Nucleus accumbens (tissue), 56 donors: Measurements from ENCODE around the gene TEAD1.
A peak's percentile ranks its signal among the peaks of the same experiment; 100 is the strongest.

Experiments used
- DNase-seq, 56 donors: peaks; one replicate each; lab custom pipeline; 2025; lab: John Stamatoyannopoulos, UW

Gene TEAD1

DNA sequence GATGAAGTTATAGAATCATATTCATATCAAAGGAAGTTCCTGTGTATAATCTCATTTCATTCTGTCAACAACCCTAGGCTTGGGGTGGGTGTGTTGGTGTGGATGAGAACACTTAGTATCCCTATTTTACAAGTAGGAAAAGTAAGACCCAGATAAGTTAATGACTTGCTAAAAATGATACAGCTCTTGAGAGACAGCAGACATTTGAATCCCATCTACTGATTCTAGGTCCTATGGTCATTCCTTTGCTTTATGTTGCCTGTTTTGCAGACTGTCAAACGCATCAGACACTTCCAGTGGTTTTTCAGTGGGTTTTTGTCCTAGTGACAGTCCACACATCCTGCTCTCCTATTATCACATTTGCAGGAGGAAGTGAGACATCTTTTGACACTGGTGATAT, 153.1 kb downstream of the TEAD1 start:
- no peak for DNase-seq

DNA sequence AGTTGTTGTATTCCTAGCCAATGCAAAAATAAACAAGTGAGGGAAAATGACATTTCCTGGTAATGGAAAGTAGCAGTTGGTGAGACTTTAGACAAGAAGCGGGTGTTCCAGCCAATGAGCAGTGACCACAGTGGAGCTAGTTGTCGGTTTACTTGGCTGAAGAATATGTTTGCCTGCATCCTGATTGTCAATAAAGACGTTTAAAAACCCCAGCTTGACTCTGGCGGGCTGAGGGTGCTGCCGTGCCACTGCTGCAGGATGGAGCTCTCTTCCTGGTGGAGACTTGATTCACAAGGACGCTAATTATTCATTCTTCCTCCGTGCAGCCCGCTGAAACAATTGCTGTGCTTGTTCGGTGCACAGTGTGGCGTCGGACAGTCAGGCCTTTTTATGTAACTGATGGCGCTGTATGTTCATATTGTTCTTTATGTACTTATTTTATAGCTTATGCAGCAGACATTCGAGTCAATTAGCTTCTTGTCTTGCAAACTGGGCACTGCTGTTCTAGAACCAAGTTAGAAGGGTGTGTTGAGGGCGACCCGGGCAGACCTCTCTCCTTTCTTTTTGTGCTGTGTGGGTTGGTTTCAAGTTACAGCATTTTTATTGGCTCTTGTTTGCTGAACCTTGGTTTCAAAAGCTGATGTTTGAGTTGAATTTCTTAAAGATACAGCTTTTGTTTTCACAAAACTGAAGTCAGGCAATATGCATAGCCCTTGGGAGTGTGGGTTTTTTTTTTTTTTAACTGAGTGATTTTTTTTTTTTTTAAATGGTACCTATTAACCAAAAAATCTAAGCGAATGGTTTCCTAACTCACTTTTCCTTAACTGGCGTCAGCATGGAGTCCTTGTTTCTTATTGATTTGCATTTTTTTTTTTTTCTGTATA, 153.9 kb downstream of the TEAD1 start:
- DNase-seq: peak in 45 of 56 donors; percentile 22 to 74 (median 51)

DNA sequence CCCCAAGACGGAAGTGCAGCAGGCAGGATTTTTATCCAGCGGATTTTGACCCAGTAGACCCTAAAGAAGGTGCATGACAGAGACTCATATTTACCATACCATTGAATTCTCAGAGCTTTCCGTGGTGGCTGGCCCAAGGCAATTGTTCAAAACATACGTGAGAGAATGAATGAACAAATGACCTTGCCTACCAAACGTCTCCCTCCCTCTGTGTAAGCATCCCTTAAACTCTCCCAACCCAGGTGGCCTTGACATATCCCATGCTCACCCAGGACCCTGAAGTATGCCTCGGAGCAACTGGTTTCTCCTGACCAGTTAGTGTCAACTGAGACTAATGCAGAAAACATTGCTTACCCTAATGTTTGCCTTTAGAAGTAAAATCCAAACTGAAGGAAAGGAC, 154.9 kb downstream of the TEAD1 start:
- DNase-seq: no peak

DNA sequence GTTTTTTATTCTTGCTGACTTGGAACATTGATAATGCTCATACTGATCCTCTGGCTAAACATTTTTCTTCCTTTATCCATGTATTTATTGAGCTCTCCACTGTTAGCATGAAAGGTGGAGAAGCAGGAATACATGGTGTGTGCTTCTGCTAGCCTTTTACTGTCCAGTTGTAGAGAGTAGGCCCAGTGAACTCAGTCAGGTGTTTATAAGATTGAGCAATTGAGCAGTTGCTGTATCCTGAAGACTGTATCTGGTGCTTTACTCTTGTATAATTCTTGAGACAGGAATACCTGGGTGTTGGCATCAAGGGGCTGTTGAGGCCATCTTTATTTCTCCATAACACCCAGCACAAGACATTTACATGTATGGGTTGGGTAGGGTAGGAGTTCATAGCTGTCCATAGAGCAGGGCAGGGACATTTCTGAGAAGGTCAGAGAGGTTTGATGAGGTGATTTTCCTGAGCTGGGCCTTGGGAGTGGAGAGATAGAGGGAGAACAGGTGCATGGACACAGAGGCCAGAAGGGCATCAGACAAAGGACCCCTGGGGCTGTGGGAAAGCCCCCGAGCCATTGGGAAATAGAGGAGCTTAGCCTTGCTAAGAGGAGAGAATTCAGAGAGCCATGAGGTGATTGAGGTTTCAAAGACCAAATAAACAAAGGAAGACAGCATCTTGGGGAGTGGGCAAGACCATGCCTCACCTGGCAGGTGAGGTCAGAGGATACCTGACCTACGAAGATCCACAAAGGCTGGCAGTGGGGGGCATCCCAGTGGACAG, 155.5 kb downstream of the TEAD1 start:
- DNase-seq: no peak

DNA sequence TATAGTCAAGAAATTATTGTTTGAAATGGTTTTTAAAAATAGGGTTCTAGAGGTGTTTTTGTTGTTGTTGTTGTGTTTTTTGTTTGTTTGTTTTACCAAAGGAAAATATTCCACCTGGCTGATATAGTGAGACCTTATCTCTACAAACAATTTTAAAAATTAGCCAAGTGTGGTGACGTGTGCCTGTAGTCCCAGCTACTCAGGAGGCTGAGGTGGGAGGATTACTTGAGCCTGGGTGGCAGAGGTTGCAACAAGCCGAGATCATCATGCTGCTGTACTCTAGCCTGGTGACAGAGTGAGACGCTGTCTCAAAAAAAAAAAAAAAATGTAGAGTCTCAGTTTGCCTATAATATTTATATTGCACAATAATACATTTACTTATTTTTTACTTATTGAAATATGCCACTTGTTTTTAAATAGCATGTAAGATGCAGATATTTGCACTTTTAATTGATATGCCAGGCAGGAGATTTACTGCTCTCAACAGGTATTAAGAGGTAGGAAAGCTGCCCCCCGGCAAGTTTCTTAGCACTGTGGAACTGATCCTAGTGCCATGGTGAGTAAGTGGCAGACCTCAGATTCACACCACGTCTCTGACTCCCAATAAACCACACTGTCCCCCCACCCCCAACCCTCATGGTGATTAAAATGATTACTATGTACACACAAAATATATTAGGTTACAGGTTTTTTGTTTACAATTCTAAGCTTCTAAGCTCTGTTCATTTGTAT, 157.4 kb downstream of the TEAD1 start:
- no peak for DNase-seq

DNA sequence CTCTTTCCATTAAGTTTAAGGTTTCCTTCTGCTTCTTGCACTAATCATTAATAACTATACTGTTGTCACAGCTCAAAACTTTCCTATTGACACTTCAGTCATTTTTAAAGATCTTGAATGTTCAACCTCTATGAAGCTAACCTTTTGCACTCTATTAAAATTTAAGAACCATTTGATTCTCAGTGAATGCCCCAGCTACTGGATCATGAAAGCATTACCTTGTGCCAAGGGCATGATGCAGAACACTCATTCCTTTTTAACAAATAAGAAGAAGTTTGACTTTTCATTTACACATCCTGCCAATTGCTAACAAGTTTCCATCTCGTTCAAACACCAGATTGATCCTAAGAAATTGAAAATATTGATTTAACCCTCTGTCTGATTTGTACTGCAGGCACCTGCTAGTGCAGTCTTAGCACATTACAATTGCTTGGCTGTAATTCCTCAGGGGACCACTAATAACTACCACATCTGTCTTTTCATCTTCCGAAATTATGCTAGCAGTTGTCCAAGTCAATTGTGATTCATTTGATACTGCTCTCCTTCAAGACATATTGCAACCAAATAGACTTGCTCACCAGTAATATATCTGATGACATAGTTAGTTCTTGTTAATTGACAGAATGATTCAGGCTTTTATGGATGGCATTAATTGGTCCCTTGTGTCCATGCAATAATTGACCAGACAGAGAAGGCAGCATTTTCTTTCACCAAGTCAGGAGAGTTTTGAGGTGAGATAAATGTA, 158.4 kb downstream of the TEAD1 start:
- no peak for DNase-seq

DNA sequence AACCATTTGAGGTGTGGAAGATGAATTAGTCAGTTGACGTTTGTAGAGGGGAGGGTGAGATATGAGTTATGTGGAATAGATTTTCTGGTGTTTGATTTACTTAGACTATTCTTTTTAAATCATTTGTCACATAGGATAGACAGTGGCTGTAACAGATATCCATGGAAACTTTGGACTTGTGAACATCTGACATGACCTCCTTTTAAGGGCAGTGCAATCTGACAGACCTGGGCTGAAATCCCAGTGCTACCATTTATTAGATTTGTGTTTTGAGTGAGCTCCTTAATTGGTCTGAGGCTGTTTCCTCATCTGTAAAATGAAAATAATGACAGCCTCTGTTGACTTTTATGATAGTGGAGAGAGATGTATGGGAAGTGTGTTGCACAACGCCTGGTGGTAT, 159.9 kb downstream of the TEAD1 start:
- no peak for DNase-seq

DNA sequence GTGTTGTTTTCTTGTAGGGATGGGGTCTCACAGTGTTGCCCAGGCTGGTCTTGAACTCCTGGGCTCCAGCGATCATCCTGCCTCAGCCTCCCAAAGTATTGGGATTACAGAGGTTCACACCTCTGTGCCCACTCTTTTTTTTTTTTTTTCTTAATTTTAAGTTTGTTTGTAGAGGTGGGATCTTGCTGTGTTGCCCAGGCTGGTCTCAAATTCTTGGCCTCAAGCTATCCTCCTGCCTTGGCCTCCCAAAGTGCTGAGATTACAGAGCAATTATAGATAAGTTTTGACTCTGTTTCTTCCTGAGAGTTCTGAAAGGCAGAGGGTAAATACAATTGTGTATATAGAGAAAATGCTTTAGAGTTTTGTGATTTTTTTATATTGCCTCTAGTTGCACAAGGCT, 160.4 kb downstream of the TEAD1 start:
- no peak for DNase-seq

DNA sequence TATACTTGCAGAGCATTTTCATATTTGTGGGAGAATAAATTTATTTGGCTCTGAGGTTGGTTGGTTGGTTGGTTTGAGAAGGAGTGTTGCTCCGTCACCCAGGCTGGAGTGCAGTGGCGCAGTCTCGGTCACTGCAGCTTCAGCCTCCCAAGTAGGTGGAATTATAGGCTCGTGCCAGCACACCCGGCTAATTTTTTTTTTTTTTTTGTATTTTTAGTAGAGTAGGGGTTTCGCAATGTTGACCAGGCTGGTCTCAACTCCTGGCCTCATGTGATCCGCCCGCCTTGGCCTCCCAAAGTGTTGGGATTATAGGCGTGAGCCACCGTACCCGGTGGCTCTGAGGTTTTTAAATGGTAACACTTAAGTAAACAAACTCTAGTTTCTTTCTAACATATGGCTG, 161.1 kb downstream of the TEAD1 start:
- no peak for DNase-seq

DNA sequence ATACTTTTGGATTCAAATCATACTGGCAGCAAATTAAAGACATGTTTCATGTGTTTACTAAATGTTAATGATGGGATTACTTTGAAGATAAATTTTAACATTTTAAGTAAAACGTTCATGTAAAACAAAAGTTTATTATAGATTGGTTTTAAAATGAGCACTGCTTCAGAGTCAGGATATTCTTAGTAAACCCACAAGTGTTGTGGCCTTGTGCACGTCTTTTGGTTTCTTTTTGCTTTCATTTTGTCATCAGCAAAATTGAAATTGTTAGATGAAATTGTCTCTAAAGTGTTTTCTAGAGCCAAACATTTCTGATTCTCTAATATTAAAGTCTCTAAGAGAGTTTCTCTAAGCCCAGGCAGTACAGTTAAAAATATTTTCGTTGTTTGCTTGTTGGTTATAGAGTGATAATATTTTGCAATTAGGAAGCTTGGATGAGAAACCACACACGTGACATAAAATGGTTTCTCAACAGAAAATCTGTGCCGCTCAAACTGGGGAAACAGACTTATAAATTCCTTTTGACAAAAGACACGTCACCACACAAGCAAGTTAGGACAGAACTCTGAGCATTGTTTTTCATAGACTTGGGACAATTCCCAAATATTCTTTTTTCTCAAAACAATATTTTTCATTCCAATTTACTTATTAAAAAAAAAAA, 164.4 kb downstream of the TEAD1 start:
- no peak for DNase-seq

DNA sequence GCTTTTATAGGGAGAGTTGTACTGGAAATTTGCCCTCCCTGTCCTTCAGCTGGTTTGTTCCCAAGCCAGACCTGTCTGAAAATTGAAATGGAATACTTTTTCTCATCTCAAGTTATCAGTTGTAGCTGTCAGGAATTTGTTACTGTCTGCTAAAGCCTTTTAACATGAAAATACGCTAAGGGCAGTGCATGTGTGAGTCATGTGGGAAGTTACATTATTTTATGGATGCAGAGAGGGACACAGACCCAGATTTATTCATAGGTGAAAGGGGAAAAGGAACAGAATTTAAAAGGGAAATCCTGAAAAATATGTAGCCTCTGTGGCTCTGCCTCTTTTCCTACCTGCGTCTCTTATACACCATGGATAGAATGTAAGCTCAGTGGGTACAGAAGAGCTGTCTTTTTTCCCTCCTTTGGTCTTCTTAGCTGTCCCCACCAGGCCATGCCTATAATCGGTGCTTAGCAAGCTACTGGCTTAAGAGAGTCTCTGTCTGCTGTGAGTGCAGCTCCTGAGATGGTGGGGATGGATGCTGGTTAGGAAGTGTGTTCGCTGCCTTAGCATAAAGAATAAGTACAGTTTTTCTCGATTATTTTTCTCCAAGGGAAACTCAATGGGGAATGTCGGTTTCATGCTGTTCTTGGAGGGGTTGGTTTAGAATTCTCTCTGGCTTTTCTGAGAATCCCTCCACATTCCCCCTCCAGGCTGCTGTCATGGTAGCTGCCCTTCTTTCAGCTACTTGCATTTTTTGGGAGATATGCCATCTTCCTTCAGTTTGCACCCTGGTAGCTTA, 166.8 kb downstream of the TEAD1 start:
- DNase-seq: no peak

DNA sequence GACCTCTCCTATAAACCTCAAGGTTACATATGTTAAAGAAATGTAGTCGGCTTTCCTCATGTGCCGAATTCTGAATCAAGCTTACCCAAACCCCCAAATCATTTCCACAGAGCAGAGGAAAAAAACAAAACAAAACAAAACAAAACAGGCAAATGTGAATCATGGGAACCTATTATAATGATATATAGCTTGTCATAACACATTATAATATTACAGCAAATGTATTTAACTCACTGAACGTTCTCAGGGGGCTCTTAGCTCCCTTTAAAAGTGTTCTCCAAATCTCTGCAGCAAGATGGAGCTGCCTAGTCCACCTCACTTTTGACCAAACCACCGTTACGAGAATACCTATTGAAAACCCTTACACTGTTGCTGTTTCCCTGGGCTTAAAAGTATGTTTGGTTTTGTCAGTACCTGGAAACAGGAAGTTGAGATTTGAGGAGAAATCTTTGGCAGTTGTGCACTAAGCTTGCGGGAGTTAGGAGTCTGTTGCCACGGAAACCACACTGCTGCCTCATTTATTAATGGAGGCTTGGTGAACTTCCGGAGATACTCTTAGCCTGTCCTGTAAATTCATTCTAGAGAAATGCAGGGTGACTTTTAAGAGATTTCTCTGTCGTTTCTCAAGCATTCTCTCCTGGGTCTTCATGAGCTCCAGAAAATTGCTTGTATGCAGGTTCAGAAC, 167.9 kb downstream of the TEAD1 start:
- peak in 14 of 56 donors; percentile 5 to 61 (median 18) for DNase-seq

DNA sequence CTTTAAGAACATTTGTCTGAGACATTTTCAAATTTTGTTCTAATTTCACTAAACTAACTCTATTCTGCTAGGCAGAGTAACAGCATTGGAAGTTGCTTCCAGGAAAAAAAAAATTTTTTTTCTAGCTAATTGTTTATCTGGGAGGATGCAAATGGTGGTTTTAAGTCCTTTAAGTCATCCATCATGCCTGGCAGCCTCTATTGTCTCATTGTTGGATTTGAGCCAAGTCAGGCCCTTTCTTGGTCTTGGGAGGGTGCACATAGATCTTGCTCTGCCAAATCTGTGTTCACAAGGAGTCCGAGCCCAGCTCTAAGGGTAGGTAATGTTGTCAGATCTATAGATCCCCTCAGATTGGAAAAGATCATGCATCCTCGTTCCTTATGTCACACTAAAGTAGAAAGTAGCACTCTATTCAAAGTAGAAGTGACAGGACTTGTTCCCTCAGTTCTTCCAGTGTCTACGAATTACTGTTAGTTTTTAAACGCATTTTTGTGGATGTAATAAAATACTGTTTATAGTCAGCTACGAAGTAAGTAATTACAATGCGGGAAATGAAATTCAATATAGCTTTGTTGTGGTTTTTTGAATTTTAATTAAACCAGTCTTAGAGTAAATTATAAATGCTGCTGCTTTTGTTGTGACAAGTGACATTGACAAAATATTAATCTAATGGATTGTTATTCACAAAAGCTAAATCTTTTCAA, 168.9 kb downstream of the TEAD1 start:
- peak in 1 of 56 donors; percentile 15 for DNase-seq

DNA sequence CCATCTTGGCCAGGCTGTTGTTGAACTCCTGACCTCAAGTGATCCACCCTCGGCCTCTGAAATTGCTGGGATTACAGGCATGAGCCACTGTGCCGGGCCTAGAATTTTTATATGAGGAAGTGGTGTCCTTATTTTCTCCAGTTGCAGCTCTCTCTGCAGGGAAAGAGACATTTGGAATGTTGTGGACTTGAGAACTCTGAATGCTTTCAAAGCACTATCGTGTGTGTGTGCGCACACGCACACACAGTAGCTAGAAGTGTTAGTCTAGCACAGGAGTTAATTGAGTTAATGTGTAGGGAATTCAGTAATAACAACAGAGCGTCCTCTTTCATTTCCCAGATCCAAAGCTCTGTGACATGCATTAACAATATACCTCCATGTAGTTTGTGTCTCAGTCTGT, 170.9 kb downstream of the TEAD1 start:
- DNase-seq: no peak

DNA sequence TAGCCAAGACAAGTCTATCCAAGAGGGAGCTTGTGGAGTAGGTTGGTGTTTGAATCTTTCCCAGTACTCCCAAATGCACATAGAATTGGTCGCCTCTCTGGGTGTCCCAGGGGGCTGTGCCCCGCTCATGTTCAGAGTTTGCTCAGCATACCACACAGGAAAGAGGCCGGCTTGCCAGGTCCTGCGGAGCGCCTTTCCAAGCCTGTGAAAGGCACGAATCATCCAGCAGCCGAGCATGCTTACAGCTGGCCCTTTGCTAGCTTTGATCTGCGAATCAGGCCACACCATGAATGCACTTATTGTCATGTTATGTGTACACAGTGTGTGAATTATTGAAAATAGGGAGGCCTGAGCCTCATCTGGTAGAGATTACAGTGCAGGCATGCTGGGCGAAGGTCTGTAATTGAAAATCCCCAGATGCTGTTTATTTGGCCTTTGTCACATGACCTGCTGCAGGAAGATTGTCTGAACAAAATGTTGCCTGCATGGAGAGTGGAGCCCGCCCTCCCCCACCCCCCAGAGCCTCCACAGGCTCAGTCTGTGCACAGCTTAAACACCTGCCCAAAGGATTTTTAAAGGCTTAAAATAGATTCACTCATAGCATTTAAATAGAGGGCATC, 171.6 kb downstream of the TEAD1 start:
- DNase-seq: peak in 26 of 56 donors; percentile 9 to 49 (median 24)

DNA sequence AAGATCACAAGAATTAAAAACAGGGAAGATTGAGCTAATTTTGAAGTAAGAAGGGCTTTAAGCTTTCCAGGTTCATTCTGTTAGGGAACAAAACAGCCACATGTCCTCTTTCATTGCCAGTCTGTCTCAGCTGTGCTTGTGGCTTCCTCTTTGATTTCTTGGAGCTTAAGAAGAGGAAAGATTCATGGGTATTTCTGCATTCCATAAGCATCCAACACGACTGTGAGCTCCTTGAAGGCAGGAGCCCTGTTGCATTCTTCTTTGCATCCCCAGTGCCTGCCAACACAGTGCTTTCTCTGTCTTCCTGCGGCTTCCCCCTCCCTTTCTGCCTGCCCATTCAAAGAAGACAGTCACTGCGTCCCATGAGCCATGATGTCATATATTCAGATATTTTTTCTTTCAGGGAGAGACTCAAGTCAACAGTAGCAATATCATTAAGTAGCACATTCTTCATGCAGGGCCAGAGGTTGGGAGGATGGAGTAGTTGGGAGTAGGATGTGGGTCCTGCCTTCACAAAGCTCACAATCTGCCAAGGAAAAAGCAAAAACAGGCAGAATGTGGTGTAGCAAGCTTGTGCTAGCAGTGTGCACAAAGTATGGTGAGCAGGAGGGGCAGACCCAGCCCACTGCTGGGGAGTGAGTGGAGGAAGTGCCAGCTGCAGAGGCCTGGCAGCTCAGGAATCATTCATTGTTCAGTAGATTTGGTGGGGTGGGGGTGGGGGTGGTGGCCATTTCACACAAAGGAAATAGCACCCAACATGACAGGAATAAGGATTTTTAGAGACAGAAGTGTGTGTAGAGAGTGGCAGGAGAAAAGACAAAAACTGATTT, 172.8 kb downstream of the TEAD1 start:
- peak in 1 of 56 donors; percentile 5 for DNase-seq
